Measurements from ENCODE around the gene LYSMD4.

Gene LYSMD4

DNA sequence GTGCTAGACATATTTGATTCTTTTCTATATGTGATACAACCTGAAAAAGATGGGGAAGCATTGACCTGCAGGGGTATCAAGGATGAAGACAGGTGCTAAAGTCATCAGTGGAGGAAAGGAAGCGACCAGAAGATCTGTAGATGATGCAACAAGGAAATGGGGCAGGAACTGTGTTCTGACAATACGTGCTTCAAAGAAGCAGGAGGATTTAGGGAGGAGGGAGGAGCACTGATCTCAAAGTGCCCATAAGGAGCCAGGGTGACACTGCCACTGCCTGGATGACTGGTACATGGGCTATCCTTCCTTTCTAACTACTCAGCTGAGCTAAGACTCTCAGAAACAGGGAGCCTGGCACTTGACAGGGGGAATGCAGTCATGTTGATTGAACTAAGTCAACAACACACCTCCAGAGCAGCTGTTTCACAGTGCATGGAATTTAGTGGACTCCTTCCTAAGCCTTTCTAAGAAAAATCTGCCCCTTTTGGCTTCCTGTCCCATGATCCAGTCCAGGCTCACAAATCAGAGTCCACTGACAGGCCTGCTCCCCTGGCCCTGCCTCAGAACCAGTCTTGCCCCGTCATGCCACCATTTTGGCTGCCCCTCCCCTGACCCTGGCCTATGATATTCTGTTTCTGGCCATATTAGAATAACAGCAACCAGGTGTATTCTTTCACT, 12.0 kb downstream of the LYSMD4 start:
- Mint-ChIP-seq H3K36me3 (no peaks in the 10 kb centered on the region), H3K4me1 (ENCODE audit: low read depth) (peaks cover 34% of the 10 kb centered on the region), H3K27me3 (no peaks in the 10 kb centered on the region), H3K4me3 (peak overlapping the region; percentile 74), H3K27ac (peak overlapping the region; percentile 90), H3K9me3 (ENCODE audit: low read depth) (no peaks in the 10 kb centered on the region)

DNA sequence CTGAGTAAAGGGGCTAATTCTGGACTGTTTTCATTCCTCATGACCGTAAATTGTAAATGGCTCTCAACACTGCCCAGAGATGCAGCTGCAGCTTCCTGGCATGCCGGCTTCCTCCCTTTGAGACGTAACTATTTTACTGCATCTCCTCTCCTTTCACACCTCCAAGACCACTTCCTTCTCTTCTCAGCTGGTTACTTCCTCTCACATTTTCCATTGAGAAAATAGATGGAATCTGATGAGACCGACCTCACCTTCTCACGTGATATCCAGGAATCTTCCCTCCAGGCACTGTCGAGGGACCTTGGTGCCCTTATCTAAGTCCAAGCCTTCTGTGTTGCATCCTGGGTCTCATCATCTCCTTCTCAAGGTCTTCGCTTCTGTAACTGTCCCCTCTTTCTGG, 12.7 kb downstream of the LYSMD4 start:
- Mint-ChIP-seq H3K4me1 (ENCODE audit: low read depth) (peaks cover 34% of the 10 kb centered on the region), H3K4me3 (peak overlapping the region; percentile 74), H3K9me3 (ENCODE audit: low read depth) (no peaks in the 10 kb centered on the region), H3K27ac (peak overlapping the region; percentile 90), H3K36me3 (no peaks in the 10 kb centered on the region), H3K27me3 (no peaks in the 10 kb centered on the region)

DNA sequence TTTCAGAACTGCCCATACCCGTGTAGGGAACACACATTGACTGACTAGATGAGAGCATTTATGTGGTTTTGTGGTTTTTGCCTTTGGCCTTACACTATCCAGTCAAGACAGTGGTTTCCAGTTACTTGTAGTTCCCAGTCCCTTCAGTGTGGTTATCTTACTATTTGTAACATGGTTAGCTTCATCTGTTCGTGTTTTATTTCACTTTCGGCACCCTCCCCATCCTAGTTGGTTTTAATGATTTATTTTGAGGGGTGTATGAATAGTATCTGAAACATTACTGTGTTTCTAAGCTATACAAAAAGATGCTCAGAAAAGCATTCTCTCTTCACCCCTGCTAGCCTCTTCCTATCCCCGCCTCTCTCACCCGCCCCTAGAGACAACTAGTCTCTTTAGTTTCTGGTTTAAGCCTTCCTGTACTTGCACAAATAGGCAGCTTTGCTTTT, 14.1 kb downstream of the LYSMD4 start:
- H3K4me3 Mint-ChIP-seq = peak overlapping the region; percentile 42
- no peak overlapping the region for H3K27ac Mint-ChIP-seq
- H3K4me1 Mint-ChIP-seq (ENCODE audit: low read depth) = peaks cover 34% of the 10 kb centered on the region
- H3K27me3 Mint-ChIP-seq = no peaks in the 10 kb centered on the region
- no peaks in the 10 kb centered on the region for H3K36me3 Mint-ChIP-seq
- no peaks in the 10 kb centered on the region for H3K9me3 Mint-ChIP-seq (ENCODE audit: low read depth)

DNA sequence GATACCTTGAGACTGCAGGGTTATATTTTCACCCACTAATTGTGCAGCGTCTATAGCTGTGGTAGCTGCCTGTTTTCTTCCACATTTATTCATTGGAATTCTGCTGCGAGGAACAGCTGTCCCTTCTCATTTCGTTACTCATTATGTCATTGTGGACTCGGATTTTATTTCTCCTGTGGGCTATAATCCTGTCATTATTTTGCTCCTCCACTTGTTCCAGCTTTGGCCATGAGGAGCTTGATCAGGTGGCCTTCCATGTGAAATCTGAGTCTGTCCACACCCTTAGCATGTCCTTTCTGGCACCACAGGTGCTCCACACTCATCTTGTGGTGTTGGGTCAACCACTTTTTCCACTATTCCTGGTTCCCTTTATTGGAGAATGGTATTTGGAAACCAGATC, 14.8 kb downstream of the LYSMD4 start:
- no peaks in the 10 kb centered on the region for H3K36me3 Mint-ChIP-seq
- H3K4me3 Mint-ChIP-seq = no peak overlapping the region
- no peaks in the 10 kb centered on the region for H3K9me3 Mint-ChIP-seq (ENCODE audit: low read depth)
- no peaks in the 10 kb centered on the region for H3K27me3 Mint-ChIP-seq
- H3K4me1 Mint-ChIP-seq (ENCODE audit: low read depth) = peaks cover 34% of the 10 kb centered on the region
- H3K27ac Mint-ChIP-seq = no peak overlapping the region

DNA sequence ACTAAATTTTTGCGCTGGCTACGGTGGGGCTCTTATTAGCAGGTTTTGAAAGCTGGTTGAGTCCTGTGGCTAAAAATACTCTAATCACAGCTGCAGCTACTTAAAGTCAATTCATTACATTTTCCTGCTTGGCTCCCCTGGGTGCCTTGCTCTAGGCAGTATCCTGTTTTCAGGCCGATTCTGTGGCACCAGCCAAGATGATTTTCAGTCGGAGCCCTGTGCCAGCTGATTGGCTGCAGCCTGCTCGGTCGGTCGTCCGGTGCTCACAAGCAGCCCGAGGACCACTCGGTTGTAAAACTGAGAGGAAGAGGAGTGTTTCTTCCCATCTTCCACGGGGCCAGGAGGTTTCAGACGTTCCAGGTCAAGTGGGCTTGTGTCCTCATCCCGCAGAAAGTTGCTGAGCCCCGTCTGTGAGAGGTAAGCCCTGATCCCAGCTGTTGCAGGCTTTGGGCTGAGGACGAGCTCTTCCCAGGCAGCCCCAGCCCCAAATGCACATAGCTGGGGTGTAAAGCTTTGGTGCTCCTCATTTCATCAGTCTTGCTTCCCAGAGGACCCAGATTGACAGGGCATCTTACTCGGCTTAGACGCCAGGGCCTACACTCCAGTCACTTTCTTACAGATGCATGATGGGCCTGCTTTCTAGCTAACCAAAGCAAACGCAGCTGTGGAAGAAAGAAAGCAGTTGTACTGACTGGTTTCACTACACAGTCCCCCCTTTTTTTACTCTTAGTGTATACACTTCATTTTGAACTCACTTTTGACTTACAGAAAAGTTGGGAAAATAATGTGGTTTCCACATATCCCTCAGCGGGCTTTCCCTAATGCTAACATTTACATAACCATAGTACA, 15.9 kb downstream of the LYSMD4 start:
- no peaks in the 10 kb centered on the region for H3K9me3 Mint-ChIP-seq (ENCODE audit: low read depth)
- no peaks in the 10 kb centered on the region for H3K27me3 Mint-ChIP-seq
- no peak overlapping the region for H3K4me3 Mint-ChIP-seq
- H3K27ac Mint-ChIP-seq = no peak overlapping the region
- H3K4me1 Mint-ChIP-seq (ENCODE audit: low read depth) = peaks cover 37% of the 10 kb centered on the region
- H3K36me3 Mint-ChIP-seq = no peaks in the 10 kb centered on the region

DNA sequence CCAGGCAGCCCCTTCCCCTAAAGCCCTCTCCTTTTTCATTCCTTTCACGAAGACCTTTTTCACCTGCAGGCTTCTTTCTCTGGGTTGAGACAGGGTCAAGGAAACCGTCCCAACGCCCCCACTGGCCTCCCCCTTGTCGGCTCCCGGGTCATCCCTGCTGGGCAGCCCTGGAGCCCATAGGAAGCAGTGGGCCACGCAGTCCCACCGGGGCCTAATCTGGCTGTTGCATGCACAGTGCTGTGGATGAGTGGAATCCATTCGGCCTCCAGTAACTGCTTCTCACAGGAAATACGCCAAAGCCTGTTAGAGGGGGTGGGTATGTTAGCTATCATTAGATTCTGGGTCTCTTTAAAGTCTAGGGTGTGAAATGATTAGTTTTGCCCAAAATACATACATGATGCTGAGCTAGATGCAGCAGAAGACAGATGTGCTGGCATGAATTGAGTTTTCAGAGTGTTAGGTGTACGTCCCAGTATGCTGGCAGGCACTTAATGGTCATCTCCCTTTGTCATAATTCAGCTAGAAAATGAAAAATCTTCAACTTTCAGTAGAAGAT, 16.6 kb downstream of the LYSMD4 start:
- H3K27ac Mint-ChIP-seq = no peak overlapping the region
- H3K4me3 Mint-ChIP-seq = no peak overlapping the region
- peaks cover 39% of the 10 kb centered on the region for H3K4me1 Mint-ChIP-seq (ENCODE audit: low read depth)
- H3K36me3 Mint-ChIP-seq = no peaks in the 10 kb centered on the region
- no peaks in the 10 kb centered on the region for H3K27me3 Mint-ChIP-seq
- H3K9me3 Mint-ChIP-seq (ENCODE audit: low read depth) = no peaks in the 10 kb centered on the region

DNA sequence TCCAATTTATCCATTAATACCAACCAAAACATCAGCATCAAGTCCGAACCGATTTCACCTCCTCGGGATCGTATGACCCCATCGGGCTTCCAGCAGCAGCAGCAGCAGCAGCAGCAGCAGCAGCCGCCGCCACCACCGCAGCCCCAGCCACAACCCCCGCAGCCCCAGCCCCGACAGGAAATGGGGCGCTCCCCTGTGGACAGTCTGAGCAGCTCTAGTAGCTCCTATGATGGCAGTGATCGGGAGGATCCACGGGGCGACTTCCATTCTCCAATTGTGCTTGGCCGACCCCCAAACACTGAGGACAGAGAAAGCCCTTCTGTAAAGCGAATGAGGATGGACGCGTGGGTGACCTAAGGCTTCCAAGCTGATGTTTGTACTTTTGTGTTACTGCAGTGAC, 20.8 kb downstream of the LYSMD4 start:
- Mint-ChIP-seq H3K9me3 (ENCODE audit: low read depth) (no peaks in the 10 kb centered on the region), H3K4me3 (no peak overlapping the region), H3K27ac (no peak overlapping the region), H3K36me3 (peaks cover 7% of the 10 kb centered on the region), H3K27me3 (no peaks in the 10 kb centered on the region), H3K4me1 (ENCODE audit: low read depth) (peaks cover 28% of the 10 kb centered on the region)

DNA sequence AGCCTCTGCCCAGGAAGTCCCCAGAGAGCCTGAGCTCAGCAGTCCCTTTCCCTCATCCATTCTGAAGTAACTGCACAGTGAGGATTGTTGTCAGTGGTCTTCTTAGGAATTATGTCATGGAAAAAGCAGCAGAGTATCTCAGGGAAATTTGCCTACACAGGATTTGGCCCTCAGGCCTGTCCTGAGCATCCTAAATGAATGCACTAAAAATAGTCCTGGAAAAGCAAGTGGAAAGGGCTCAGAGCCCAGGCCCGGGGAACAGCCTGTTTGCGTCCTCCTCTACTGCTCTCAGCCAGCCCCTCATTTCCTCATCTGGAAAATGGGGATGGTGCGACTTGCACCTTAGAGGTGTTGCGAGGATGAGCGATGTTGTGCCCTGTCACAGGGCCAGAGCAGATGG, 21.6 kb downstream of the LYSMD4 start:
- Mint-ChIP-seq H3K4me3 (no peak overlapping the region), H3K27me3 (no peaks in the 10 kb centered on the region), H3K36me3 (peaks cover 7% of the 10 kb centered on the region), H3K9me3 (ENCODE audit: low read depth) (no peaks in the 10 kb centered on the region), H3K4me1 (ENCODE audit: low read depth) (peaks cover 35% of the 10 kb centered on the region), H3K27ac (no peak overlapping the region)

DNA sequence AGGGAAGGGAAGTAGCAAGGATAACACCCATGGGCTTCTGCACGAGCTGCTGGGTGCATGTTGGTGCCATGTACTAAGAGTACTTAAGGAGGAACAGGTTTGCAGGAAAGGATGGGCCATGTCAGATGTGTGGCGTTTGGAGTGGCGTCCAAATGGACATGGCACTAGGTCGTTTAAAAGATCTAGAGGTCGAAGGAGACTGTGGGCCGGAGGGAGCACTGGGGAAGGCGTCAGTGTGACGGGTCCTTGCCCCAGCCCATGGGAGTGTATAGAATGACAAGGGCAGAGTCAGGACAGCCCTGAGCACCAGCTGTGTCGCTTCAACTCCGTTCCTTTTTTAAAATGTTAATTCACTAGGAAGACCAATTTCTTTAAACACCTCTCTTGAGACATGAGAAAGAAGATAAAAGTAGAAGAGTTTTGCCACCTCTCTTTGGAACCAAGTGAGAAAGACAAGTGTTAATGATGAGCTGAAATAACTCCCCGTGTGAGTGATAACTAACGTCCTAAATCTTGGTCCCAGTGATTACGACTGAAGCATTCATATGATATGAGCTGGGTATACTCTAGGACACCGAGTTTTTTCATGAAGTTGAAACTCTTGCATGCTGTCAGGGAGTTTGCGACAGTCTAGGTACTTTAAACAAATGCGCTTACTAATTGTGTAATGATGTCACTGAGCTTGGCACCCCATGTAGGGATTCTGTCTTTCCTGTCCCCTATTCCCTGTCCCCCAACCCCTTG, 23.8 kb downstream of the LYSMD4 start:
- Mint-ChIP-seq H3K27me3 (no peaks in the 10 kb centered on the region), H3K36me3 (peaks cover 7% of the 10 kb centered on the region), H3K27ac (peak overlapping the region; percentile 54)

DNA sequence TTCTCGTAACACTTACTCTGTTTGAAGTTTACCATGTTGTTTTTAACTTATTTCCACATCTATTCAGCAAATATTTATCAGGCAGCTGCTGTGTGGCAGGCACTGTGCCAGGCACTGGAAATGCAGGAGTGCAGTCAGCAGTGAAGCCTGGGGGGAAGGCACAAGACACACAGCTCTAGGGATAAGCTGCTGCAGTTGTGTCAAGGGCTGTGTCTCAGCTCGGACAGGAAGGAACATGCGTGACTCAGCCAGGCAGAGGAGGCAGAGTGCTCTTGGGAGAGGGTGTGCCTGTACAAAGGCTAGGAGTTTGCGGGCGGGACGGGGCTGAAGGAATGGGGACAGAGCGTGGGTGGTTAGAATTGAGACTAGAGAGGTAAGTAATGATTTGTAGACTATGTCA, 24.7 kb downstream of the LYSMD4 start:
- H3K27ac Mint-ChIP-seq = peak overlapping the region; percentile 79
- H3K4me3 Mint-ChIP-seq = no peak overlapping the region

More for the DNA sequence above, 23.8 kb downstream of the LYSMD4 start:
- Mint-ChIP-seq H3K4me3 (no peak overlapping the region), H3K9me3 (ENCODE audit: low read depth) (no peaks in the 10 kb centered on the region), H3K4me1 (ENCODE audit: low read depth) (peaks cover 49% of the 10 kb centered on the region)

DNA sequence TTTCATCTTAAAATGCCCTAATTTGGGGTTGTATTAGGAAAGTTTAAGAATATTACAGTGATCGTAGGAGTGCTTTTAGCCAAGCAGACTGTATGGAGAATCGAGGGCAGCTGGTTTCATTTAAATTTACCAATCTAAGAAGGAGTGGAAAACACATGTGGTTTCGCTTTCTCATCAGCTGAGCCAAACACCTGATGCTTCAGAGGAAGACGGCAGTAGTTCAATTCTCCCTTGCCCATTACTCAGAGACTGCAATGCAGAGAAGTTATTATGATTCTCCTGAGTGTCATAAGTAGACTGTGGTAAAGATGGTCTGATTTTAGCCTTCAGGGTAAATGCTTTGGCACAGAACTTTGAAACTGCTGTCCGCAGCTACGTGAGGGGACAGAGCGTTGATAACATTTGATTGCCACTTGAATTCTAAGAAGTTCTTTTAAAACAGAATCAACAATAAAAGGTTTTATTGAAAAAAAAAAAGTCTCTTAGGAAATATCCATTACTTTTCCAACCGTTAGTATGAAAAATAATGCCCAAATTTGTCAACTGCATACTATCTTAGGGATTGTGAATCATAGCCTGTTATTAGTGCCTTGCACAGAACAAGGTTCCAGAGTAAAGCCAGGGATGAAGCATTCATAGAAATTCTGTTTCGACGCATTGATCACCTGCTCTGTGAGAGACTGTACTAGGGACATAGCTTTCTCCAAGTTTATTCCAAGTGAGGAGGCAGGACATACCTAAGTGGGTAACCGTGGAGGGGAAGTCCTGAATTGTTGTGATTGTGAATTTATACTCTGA, 25.6 kb downstream of the LYSMD4 start:
- Mint-ChIP-seq H3K9me3 (ENCODE audit: low read depth) (no peaks in the 10 kb centered on the region), H3K27ac (peak overlapping the region; percentile 91), H3K4me3 (peak overlapping the region; percentile 82), H3K4me1 (ENCODE audit: low read depth) (peaks cover 67% of the 10 kb centered on the region), H3K27me3 (no peaks in the 10 kb centered on the region), H3K36me3 (peaks cover 7% of the 10 kb centered on the region)

More for the DNA sequence above, 24.7 kb downstream of the LYSMD4 start:
- H3K4me1 Mint-ChIP-seq (ENCODE audit: low read depth) = peaks cover 58% of the 10 kb centered on the region
- H3K36me3 Mint-ChIP-seq = peaks cover 7% of the 10 kb centered on the region
- H3K9me3 Mint-ChIP-seq (ENCODE audit: low read depth) = no peaks in the 10 kb centered on the region
- H3K27me3 Mint-ChIP-seq = no peaks in the 10 kb centered on the region

DNA sequence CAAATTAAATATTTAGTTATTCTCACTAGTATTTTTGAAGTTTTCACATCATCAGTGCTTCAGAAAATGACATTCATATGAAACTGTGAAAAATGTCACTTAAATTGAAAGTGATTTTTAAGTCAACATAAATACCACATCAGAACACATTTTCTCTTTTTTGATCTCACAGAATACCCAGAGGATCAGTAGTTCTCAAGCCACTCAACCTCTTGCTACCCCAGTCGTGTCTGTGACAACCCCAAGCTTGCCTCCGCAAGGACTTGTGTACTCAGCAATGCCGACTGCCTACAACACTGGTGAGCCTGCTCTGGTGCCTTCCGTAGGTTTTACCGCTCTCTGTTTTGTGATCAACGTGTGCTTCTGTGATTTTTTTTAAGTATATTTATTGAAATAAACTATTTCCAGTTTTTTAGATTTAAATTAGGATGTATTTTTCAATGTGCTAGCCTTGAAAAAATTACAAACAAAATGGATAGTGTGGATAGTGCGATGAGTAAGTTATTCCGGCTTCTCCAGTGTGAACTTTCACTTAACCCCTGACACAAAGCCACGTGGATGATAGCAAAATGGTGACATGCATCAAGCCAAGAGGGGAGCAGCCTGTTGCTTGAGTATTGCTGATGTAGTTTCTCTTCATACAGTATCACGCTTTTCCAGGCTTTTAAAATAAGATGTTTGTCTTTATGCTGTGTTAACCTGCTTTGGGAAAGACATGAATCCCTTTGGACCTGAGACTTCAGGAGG, 26.5 kb downstream of the LYSMD4 start:
- peak overlapping the region; percentile 82 for H3K4me3 Mint-ChIP-seq
- no peaks in the 10 kb centered on the region for H3K27me3 Mint-ChIP-seq
- peaks cover 7% of the 10 kb centered on the region for H3K36me3 Mint-ChIP-seq
- peaks cover 60% of the 10 kb centered on the region for H3K4me1 Mint-ChIP-seq (ENCODE audit: low read depth)
- H3K9me3 Mint-ChIP-seq (ENCODE audit: low read depth) = no peaks in the 10 kb centered on the region
- H3K27ac Mint-ChIP-seq = peak overlapping the region; percentile 91

DNA sequence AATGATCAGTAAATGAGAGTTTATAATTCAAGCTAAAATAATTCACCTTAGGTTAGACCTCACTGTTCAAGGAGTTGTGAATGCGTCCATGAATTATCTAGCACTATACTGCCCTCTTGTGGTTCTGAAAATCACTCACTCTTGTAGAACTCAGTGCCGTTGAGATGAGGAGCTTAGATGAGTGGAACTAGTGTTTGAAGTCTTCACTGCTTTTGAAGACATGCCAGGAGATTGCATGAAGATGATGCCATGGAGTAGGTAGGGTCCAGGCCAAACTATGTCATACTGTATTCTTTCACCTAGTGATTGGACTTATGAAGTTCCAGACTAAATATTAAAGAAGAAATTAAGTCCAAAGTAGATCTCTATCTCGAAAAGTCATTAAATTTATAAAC, 28.8 kb downstream of the LYSMD4 start:
- Mint-ChIP-seq H3K27me3 (no peaks in the 10 kb centered on the region), H3K4me1 (ENCODE audit: low read depth) (peaks cover 59% of the 10 kb centered on the region), H3K36me3 (peaks cover 5% of the 10 kb centered on the region), H3K4me3 (no peak overlapping the region), H3K9me3 (ENCODE audit: low read depth) (no peaks in the 10 kb centered on the region), H3K27ac (peak overlapping the region; percentile 2)
